ENCODE results near the gene TENM4.

Gene TENM4

DNA sequence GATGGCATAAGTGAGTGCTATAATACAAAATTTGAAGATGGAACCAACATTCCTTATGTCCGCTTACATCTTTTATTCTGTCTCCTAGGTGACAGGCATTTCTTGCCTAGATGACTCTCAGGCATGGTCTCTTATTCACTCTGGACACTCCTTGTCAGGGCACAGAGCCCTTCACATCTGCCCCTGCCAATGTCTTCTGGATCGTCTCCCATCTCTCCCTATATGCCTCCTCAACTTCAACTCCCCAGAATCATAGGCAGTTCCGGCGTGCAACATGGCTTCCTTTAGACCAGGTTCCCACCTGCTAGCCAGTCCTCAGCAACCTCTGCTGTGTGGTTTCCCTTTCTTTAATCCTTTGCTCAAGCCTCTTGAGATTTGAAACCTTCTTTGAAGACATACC is 300.9 kb downstream of the TENM4 start:
- Histone ChIP-seq H3K27me3 (ENCODE audit: control insufficient read depth in 2 of 2, insufficient read depth in 2 of 2, low read length in 2 of 2) (no peaks in the 10 kb centered on the region), H3K27ac (ENCODE audit: low read depth in 2 of 2, low read length in 2 of 2) (no peak overlapping the region), H3K9ac (ENCODE audit: low read depth in 1 of 2, low read length in 2 of 2) (no peak overlapping the region), H3K36me3 (ENCODE audit: control insufficient read depth in 2 of 2, insufficient read depth in 2 of 2, low read length in 2 of 2) (no peaks in the 10 kb centered on the region), H3K4me3 (ENCODE audit: low read length in 2 of 2) (no peak overlapping the region), H3K9me3 (ENCODE audit: control insufficient read depth in 2 of 2, low read length in 2 of 2) (no peaks in the 10 kb centered on the region), H3K4me1 (ENCODE audit: control insufficient read depth in 2 of 2, insufficient read depth in 2 of 2, low read length in 2 of 2) (no peaks in the 10 kb centered on the region)

DNA sequence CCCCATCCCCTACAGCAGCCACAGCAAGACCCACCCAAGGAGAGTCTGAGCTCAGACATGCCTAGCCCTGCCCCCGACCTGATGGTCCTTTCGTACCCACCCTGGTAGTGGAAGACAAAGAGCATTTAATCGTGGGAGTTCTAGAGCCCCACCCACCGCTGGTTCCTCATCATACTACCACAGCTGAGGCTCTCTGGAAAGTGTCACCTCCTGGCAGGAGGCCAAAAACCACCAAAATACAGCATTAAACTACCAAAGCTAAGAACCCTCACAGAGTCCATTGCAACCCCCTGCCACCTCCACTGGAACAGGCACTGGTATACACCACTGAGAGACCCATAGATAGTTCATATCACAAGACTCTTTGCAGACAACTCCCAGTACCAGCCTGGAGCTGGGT is 311.1 kb downstream of the TENM4 start:
- H3K27ac ChIP-seq (ENCODE audit: low read depth in 2 of 2, low read length in 2 of 2): no peak overlapping the region
- no peaks in the 10 kb centered on the region for H3K4me1 ChIP-seq (ENCODE audit: control insufficient read depth in 2 of 2, insufficient read depth in 2 of 2, low read length in 2 of 2)
- no peaks in the 10 kb centered on the region for H3K36me3 ChIP-seq (ENCODE audit: control insufficient read depth in 2 of 2, insufficient read depth in 2 of 2, low read length in 2 of 2)
- no peak overlapping the region for H3K4me3 ChIP-seq (ENCODE audit: low read length in 2 of 2)
- no peaks in the 10 kb centered on the region for H3K27me3 ChIP-seq (ENCODE audit: control insufficient read depth in 2 of 2, insufficient read depth in 2 of 2, low read length in 2 of 2)
- no peak overlapping the region for H3K9ac ChIP-seq (ENCODE audit: low read depth in 1 of 2, low read length in 2 of 2)
- no peaks in the 10 kb centered on the region for H3K9me3 ChIP-seq (ENCODE audit: control insufficient read depth in 2 of 2, low read length in 2 of 2)

GRCh38 chr11:79128291-79128690 is 312.5 kb downstream of the TENM4 start:
- Histone ChIP-seq H3K4me3 (ENCODE audit: low read length in 2 of 2) (no peak overlapping the region), H3K36me3 (ENCODE audit: control insufficient read depth in 2 of 2, insufficient read depth in 2 of 2, low read length in 2 of 2) (no peaks in the 10 kb centered on the region), H3K9ac (ENCODE audit: low read depth in 1 of 2, low read length in 2 of 2) (no peak overlapping the region), H3K27ac (ENCODE audit: low read depth in 2 of 2, low read length in 2 of 2) (no peak overlapping the region), H3K9me3 (ENCODE audit: control insufficient read depth in 2 of 2, low read length in 2 of 2) (no peaks in the 10 kb centered on the region), H3K27me3 (ENCODE audit: control insufficient read depth in 2 of 2, insufficient read depth in 2 of 2, low read length in 2 of 2) (no peaks in the 10 kb centered on the region), H3K4me1 (ENCODE audit: control insufficient read depth in 2 of 2, insufficient read depth in 2 of 2, low read length in 2 of 2) (no peaks in the 10 kb centered on the region)

GRCh38 chr11:79122759-79123158 is 318.1 kb downstream of the TENM4 start:
- no peak overlapping the region for H3K4me3 ChIP-seq (ENCODE audit: low read length in 2 of 2)
- H3K9ac ChIP-seq (ENCODE audit: low read depth in 1 of 2, low read length in 2 of 2): no peak overlapping the region
- no peaks in the 10 kb centered on the region for H3K36me3 ChIP-seq (ENCODE audit: control insufficient read depth in 2 of 2, insufficient read depth in 2 of 2, low read length in 2 of 2)
- no peak overlapping the region for H3K27ac ChIP-seq (ENCODE audit: low read depth in 2 of 2, low read length in 2 of 2)
- H3K4me1 ChIP-seq (ENCODE audit: control insufficient read depth in 2 of 2, insufficient read depth in 2 of 2, low read length in 2 of 2): no peaks in the 10 kb centered on the region
- no peaks in the 10 kb centered on the region for H3K27me3 ChIP-seq (ENCODE audit: control insufficient read depth in 2 of 2, insufficient read depth in 2 of 2, low read length in 2 of 2)
- H3K9me3 ChIP-seq (ENCODE audit: control insufficient read depth in 2 of 2, low read length in 2 of 2): no peaks in the 10 kb centered on the region

DNA sequence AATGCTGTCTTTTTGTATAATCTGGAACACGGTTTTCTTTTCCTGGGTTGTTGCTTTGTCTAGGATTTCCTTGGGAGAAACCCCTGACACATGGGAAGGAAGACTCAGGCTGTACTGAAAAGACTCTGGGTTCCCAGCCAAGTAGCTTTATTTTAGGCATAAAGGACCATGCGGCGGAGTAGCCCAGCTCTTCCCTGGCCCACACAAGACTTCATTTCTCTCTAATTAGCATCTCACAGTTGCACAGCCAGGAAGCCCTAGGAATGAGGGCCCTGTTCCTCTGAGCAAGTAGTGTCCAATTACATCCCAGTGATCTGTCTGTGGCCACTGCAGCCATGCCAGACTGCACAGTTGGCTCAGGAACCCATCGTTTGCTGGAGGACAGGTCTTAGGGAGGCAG is 319.5 kb downstream of the TENM4 start:
- Histone ChIP-seq H3K9ac (ENCODE audit: low read depth in 1 of 2, low read length in 2 of 2) (no peak overlapping the region), H3K27me3 (ENCODE audit: control insufficient read depth in 2 of 2, insufficient read depth in 2 of 2, low read length in 2 of 2) (no peaks in the 10 kb centered on the region), H3K4me3 (ENCODE audit: low read length in 2 of 2) (no peak overlapping the region), H3K36me3 (ENCODE audit: control insufficient read depth in 2 of 2, insufficient read depth in 2 of 2, low read length in 2 of 2) (no peaks in the 10 kb centered on the region), H3K4me1 (ENCODE audit: control insufficient read depth in 2 of 2, insufficient read depth in 2 of 2, low read length in 2 of 2) (no peaks in the 10 kb centered on the region), H3K9me3 (ENCODE audit: control insufficient read depth in 2 of 2, low read length in 2 of 2) (no peaks in the 10 kb centered on the region), H3K27ac (ENCODE audit: low read depth in 2 of 2, low read length in 2 of 2) (no peak overlapping the region)

- Histone ChIP-seq H3K27ac (ENCODE audit: low read depth in 2 of 2, low read length in 2 of 2) (no peak overlapping the region), H3K9ac (ENCODE audit: low read depth in 1 of 2, low read length in 2 of 2) (no peak overlapping the region), H3K9me3 (ENCODE audit: control insufficient read depth in 2 of 2, low read length in 2 of 2) (no peaks in the 10 kb centered on the region), H3K4me3 (ENCODE audit: low read length in 2 of 2) (no peak overlapping the region), H3K4me1 (ENCODE audit: control insufficient read depth in 2 of 2, insufficient read depth in 2 of 2, low read length in 2 of 2) (no peaks in the 10 kb centered on the region), H3K27me3 (ENCODE audit: control insufficient read depth in 2 of 2, insufficient read depth in 2 of 2, low read length in 2 of 2) (no peaks in the 10 kb centered on the region), H3K36me3 (ENCODE audit: control insufficient read depth in 2 of 2, insufficient read depth in 2 of 2, low read length in 2 of 2) (no peaks in the 10 kb centered on the region)
These were observed 321.1 kb downstream of the TENM4 start for GRCh38 chr11:79119491-79120284.

DNA sequence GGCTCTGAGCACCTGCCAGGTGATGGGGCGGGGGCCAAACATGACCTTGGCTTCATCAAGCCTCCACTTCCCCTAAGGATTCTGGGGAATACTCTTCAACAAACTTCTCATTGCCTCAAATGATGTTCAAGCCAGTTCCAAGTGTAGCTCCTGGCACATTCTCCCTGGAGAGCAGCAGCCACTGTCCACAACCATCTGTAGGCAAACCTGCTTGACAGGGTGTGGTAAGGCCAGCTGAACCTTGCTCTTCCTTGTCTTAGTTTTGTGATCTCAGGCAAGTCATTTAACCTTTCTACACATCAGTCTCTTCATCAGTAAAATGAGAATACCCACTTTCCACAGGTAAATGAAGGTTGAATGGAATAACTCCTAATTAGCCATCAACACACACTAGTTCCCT is 323.3 kb downstream of the TENM4 start:
- Histone ChIP-seq H3K4me1 (ENCODE audit: control insufficient read depth in 2 of 2, insufficient read depth in 2 of 2, low read length in 2 of 2) (no peaks in the 10 kb centered on the region), H3K27ac (ENCODE audit: low read depth in 2 of 2, low read length in 2 of 2) (no peak overlapping the region), H3K9me3 (ENCODE audit: control insufficient read depth in 2 of 2, low read length in 2 of 2) (no peaks in the 10 kb centered on the region), H3K27me3 (ENCODE audit: control insufficient read depth in 2 of 2, insufficient read depth in 2 of 2, low read length in 2 of 2) (no peaks in the 10 kb centered on the region), H3K4me3 (ENCODE audit: low read length in 2 of 2) (no peak overlapping the region), H3K36me3 (ENCODE audit: control insufficient read depth in 2 of 2, insufficient read depth in 2 of 2, low read length in 2 of 2) (no peaks in the 10 kb centered on the region), H3K9ac (ENCODE audit: low read depth in 1 of 2, low read length in 2 of 2) (no peak overlapping the region)

DNA sequence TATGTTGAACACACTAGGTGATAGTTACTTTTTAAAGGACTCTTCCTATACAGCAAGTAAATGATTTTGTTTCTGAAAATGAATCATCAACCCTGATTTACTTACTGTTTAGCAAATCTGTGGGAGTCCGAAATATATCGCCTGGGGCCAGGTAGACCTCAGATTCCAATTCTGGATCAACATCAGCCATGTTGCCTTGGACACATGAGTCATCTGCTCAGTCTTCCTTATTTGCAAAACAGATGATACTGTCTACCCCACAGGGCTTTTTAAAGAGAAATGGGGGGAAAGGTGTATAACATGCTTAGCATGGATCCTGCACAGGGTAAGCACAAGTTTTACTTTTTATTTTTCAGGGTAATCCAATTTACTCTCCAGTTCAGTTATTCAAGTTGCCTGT is 324.2 kb downstream of the TENM4 start:
- no peaks in the 10 kb centered on the region for H3K9me3 ChIP-seq (ENCODE audit: control insufficient read depth in 2 of 2, low read length in 2 of 2)
- no peaks in the 10 kb centered on the region for H3K36me3 ChIP-seq (ENCODE audit: control insufficient read depth in 2 of 2, insufficient read depth in 2 of 2, low read length in 2 of 2)
- H3K9ac ChIP-seq (ENCODE audit: low read depth in 1 of 2, low read length in 2 of 2): no peak overlapping the region
- H3K4me3 ChIP-seq (ENCODE audit: low read length in 2 of 2): no peak overlapping the region
- no peaks in the 10 kb centered on the region for H3K4me1 ChIP-seq (ENCODE audit: control insufficient read depth in 2 of 2, insufficient read depth in 2 of 2, low read length in 2 of 2)
- no peak overlapping the region for H3K27ac ChIP-seq (ENCODE audit: low read depth in 2 of 2, low read length in 2 of 2)
- H3K27me3 ChIP-seq (ENCODE audit: control insufficient read depth in 2 of 2, insufficient read depth in 2 of 2, low read length in 2 of 2): no peaks in the 10 kb centered on the region

DNA sequence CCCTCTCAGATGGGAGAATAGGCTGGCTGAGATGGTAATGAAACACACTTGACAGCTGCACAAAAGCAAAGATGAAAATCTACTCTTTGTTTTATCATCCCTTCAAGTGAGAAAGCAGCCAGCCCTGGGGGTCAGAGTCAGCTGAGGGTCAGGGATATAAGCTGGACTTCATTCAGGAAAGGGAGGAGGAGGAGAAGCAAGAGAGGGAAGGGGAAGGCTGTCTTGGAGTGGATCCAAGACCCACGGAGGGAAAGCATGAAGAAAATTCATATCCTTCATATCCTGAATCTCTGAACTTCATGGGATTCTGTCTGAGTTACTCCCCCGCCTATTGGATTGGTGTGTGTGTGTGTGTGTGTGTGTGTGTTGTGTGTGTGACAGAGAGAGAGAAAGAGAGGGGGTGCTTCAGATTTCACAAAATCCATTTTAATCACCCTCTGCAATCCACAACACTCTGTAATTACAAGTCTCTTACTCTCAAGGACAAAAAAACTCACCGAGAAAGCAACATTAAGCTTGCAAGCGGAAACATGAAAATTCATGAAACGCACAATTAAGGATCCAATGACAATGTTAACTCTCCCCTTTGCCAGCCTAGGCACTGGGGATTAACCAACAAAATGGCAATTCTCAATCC is 327.7 kb downstream of the TENM4 start:
- Histone ChIP-seq H3K9ac (ENCODE audit: low read depth in 1 of 2, low read length in 2 of 2) (no peak overlapping the region), H3K4me3 (ENCODE audit: low read length in 2 of 2) (no peak overlapping the region), H3K27ac (ENCODE audit: low read depth in 2 of 2, low read length in 2 of 2) (no peak overlapping the region), H3K27me3 (ENCODE audit: control insufficient read depth in 2 of 2, insufficient read depth in 2 of 2, low read length in 2 of 2) (no peaks in the 10 kb centered on the region), H3K4me1 (ENCODE audit: control insufficient read depth in 2 of 2, insufficient read depth in 2 of 2, low read length in 2 of 2) (no peaks in the 10 kb centered on the region), H3K9me3 (ENCODE audit: control insufficient read depth in 2 of 2, low read length in 2 of 2) (no peaks in the 10 kb centered on the region), H3K36me3 (ENCODE audit: control insufficient read depth in 2 of 2, insufficient read depth in 2 of 2, low read length in 2 of 2) (no peaks in the 10 kb centered on the region)

DNA sequence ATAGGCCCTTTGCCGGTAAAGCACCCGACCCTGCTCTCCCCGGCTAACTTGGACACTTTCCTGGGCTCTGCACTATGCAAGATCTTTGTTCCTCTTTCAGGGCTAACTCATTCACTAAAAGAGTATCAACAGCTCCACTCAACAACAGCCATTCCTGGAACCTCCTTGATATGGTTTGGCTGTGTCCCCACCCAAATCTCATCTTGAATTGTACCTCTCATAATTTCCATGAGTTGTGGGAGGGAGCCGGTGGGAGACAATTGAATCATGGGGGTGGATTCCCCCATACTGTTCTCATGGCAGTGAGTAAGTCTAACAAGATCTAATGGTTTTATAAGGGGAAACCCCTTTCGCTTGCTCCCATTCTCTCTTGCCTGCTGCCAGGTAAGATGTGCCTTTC is 330.0 kb downstream of the TENM4 start:
- Histone ChIP-seq H3K36me3 (ENCODE audit: control insufficient read depth in 2 of 2, insufficient read depth in 2 of 2, low read length in 2 of 2) (no peaks in the 10 kb centered on the region), H3K9me3 (ENCODE audit: control insufficient read depth in 2 of 2, low read length in 2 of 2) (no peaks in the 10 kb centered on the region), H3K4me1 (ENCODE audit: control insufficient read depth in 2 of 2, insufficient read depth in 2 of 2, low read length in 2 of 2) (no peaks in the 10 kb centered on the region), H3K27ac (ENCODE audit: low read depth in 2 of 2, low read length in 2 of 2) (no peak overlapping the region), H3K4me3 (ENCODE audit: low read length in 2 of 2) (no peak overlapping the region), H3K9ac (ENCODE audit: low read depth in 1 of 2, low read length in 2 of 2) (no peak overlapping the region), H3K27me3 (ENCODE audit: control insufficient read depth in 2 of 2, insufficient read depth in 2 of 2, low read length in 2 of 2) (no peaks in the 10 kb centered on the region)

Data from mucosa of rectum (tissue), 2 donors.